Kidney tubule cell (primary cell): ENCODE data around the gene GSS.
A peak's percentile ranks its signal among the peaks of the same experiment; 100 is the strongest.
"Not testable (repeated sequence)": the region's sequence is repeated elsewhere in the genome, so short reads cannot be mapped to it uniquely, and the experiment has no call there.

Experiments used
- DNase-seq: peaks from one replicate; pipeline ENCODE4 v3.0.0-alpha.2; 2018; ENCODE audit warnings: low spot score

Gene GSS

GRCh38 chr20:34907616-34908469 lies 47.8 kb downstream of the GSS start:
- peak; percentile 95 for DNase-seq

- DNase-seq = no peak
Measured at GRCh38 chr20:34904202-34904621, 51.4 kb downstream of the GSS start.

GRCh38 chr20:34898731-34899130 lies 56.9 kb downstream of the GSS start:
- not testable (repeated sequence) for DNase-seq

- not testable (repeated sequence) for DNase-seq
Measured at GRCh38 chr20:34898129-34898528, 57.5 kb downstream of the GSS start.

- DNase-seq = no peak
Measured at GRCh38 chr20:34896086-34896621, 59.5 kb downstream of the GSS start.

- DNase-seq = no peak
Measured at GRCh38 chr20:34895465-34895864, 60.1 kb downstream of the GSS start.

- DNase-seq = no peak
Measured at GRCh38 chr20:34894723-34895122, 60.9 kb downstream of the GSS start.

- DNase-seq = no peak
Measured at GRCh38 chr20:34892671-34893070, 62.9 kb downstream of the GSS start.

- peak; percentile 65 for DNase-seq
Measured at GRCh38 chr20:34891166-34892062, 64.2 kb downstream of the GSS start.

GRCh38 chr20:34888468-34888867 lies 67.1 kb downstream of the GSS start:
- DNase-seq = no peak

- no peak for DNase-seq
Measured at GRCh38 chr20:34887023-34887422, 68.6 kb downstream of the GSS start.

- no peak for DNase-seq
Measured at GRCh38 chr20:34886122-34886521, 69.5 kb downstream of the GSS start.

GRCh38 chr20:34884260-34884659 lies 71.3 kb downstream of the GSS start:
- DNase-seq = no peak

GRCh38 chr20:34883809-34884208 lies 71.8 kb downstream of the GSS start:
- DNase-seq = no peak

GRCh38 chr20:34883087-34883688 lies 72.4 kb downstream of the GSS start:
- DNase-seq = no peak

GRCh38 chr20:34881689-34882088 lies 73.9 kb downstream of the GSS start:
- DNase-seq = no peak

- not testable (repeated sequence) for DNase-seq
Measured at GRCh38 chr20:34880971-34881370, 74.6 kb downstream of the GSS start.

GRCh38 chr20:34880215-34880850 lies 75.3 kb downstream of the GSS start:
- DNase-seq = no peak
